ENCODE results near the gene SMIM33.

SMIM33 gene

GRCh38 chr5:139446956-139447779, 23.6 kb upstream of the SMIM33 start:
- TF ChIP-seq EZH2phosphoT487 (IDR thresholded peaks at IDR 0.05; ENCODE audit: low read depth) (no peak), CTCF (IDR thresholded peaks at IDR 0.05; ENCODE audit: low read depth, low read length) (no peak)
- Histone ChIP-seq H3K36me3 (replicated peaks; ENCODE audit: low read depth, low read length) (no peaks in the 10 kb centered on the region), H3K9ac (ENCODE audit: low read length) (peak overlapping the region; percentile 16; the same call in 1 of the 2 replicates), H3K4me3 (ENCODE audit: low read length) (no peak overlapping the region; the same call in 1 of the 2 replicates), H3K79me2 (ENCODE audit: low read length) (no peaks in the 10 kb centered on the region), H3K4me1 (ENCODE audit: low read length) (peaks cover 53% of the 10 kb centered on the region), H2AFZ (ENCODE audit: low read depth, low read length) (no peak overlapping the region), H3K9me3 (ENCODE audit: insufficient read depth, low read length) (no peaks in the 10 kb centered on the region), H3K27ac (ENCODE audit: low read length) (peak overlapping the region; percentile 91), H3K27me3 (ENCODE audit: low read depth, low read length) (no peaks in the 10 kb centered on the region), H3K4me2 (ENCODE audit: low read length) (peak overlapping the region; percentile 39), H4K20me1 (ENCODE audit: insufficient read depth, low read length) (no peaks in the 10 kb centered on the region)

DNA sequence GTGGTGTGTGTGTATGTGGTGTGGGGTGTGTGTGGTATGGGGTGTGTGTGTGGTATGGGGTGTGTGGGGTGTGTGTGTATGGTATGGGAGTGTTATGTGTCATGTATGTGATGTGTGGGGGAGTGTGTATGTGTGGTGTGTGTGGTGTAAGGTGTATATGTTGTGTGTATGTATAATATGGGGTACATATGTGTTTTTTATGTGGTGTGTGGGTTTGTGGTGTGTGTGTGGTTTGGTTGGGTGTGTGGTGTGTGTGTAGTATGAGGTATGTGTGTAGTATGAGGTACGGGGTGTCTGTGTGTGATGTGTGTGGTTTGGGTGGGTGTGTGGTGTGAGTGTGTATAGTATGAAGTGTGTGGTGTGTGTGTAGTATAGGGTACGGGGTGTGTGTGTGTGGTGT, 19.6 kb upstream of the SMIM33 start:
- Histone ChIP-seq H3K79me2 (ENCODE audit: low read length) (no peaks in the 10 kb centered on the region), H4K20me1 (ENCODE audit: insufficient read depth, low read length) (no peaks in the 10 kb centered on the region), H3K9me3 (ENCODE audit: insufficient read depth, low read length) (no peaks in the 10 kb centered on the region), H3K9ac (ENCODE audit: low read length) (no peak overlapping the region), H3K4me1 (ENCODE audit: low read length) (peaks cover 38% of the 10 kb centered on the region), H3K36me3 (replicated peaks; ENCODE audit: low read depth, low read length) (no peaks in the 10 kb centered on the region), H3K4me2 (ENCODE audit: low read length) (no peak overlapping the region), H3K27ac (ENCODE audit: low read length) (no peak overlapping the region), H3K4me3 (ENCODE audit: low read length) (no peak overlapping the region), H3K27me3 (ENCODE audit: low read depth, low read length) (no peaks in the 10 kb centered on the region), H2AFZ (ENCODE audit: low read depth, low read length) (no peak overlapping the region)
- no peak for TF ChIP-seq EZH2phosphoT487 (IDR thresholded peaks at IDR 0.05; ENCODE audit: low read depth)
- TF ChIP-seq CTCF (IDR thresholded peaks at IDR 0.05; ENCODE audit: low read depth, low read length): no peak

GRCh38 chr5:139451878-139452660, 18.7 kb upstream of the SMIM33 start:
- H3K36me3 ChIP-seq (replicated peaks; ENCODE audit: low read depth, low read length): no peaks in the 10 kb centered on the region
- TF ChIP-seq CTCF (IDR thresholded peaks at IDR 0.05; ENCODE audit: low read depth, low read length) (no peak), EZH2phosphoT487 (IDR thresholded peaks at IDR 0.05; ENCODE audit: low read depth) (no peak)

More at GRCh38 chr5:139451878-139452660, 18.7 kb upstream of the SMIM33 start:
- Histone ChIP-seq H3K79me2 (ENCODE audit: low read length) (no peaks in the 10 kb centered on the region), H3K4me3 (ENCODE audit: low read length) (no peak overlapping the region), H3K27ac (ENCODE audit: low read length) (no peak overlapping the region), H2AFZ (ENCODE audit: low read depth, low read length) (no peak overlapping the region), H3K9me3 (ENCODE audit: insufficient read depth, low read length) (no peaks in the 10 kb centered on the region), H3K4me1 (ENCODE audit: low read length) (peaks cover 38% of the 10 kb centered on the region), H3K9ac (ENCODE audit: low read length) (no peak overlapping the region), H3K4me2 (ENCODE audit: low read length) (no peak overlapping the region), H4K20me1 (ENCODE audit: insufficient read depth, low read length) (no peaks in the 10 kb centered on the region), H3K27me3 (ENCODE audit: low read depth, low read length) (no peaks in the 10 kb centered on the region)
